GM04504 (cell line): Measurements from ENCODE around the gene CEP170B.
"Not testable (repeated sequence)": the region's sequence is repeated elsewhere in the genome, so short reads cannot be mapped to it uniquely, and the experiment has no call there.

ENCODE experiments used
- DNase-seq: peaks from one replicate; pipeline ENCODE4 v3.0.0-alpha.2; 2012; ENCODE audit warnings: low read depth

The CEP170B gene

GRCh38 chr14:104933746-104934733, 69.0 kb downstream of the CEP170B start:
- no peak for DNase-seq

GRCh38 chr14:104935026-104935650, 70.1 kb downstream of the CEP170B start:
- no peak for DNase-seq

GRCh38 chr14:104935955-104936354, 70.9 kb downstream of the CEP170B start:
- DNase-seq, result no peak

- no peak for DNase-seq
These were observed 71.5 kb downstream of the CEP170B start for GRCh38 chr14:104936361-104937155.

GRCh38 chr14:104937161-104937560, 72.1 kb downstream of the CEP170B start:
- DNase-seq, result no peak

- no peak for DNase-seq
These were observed 72.8 kb downstream of the CEP170B start for GRCh38 chr14:104937694-104938365.

- DNase-seq, result no peak
These were observed 73.4 kb downstream of the CEP170B start for GRCh38 chr14:104938436-104938835.

- no peak for DNase-seq
These were observed 73.9 kb downstream of the CEP170B start for GRCh38 chr14:104938960-104939359.

GRCh38 chr14:104939666-104940410, 74.8 kb downstream of the CEP170B start:
- DNase-seq, result no peak

GRCh38 chr14:104940526-104941150, 75.6 kb downstream of the CEP170B start:
- no peak for DNase-seq

GRCh38 chr14:104941508-104942365, 76.7 kb downstream of the CEP170B start:
- no peak for DNase-seq

GRCh38 chr14:104942586-104942985, 77.5 kb downstream of the CEP170B start:
- no peak for DNase-seq

GRCh38 chr14:104943216-104944015, 78.3 kb downstream of the CEP170B start:
- DNase-seq, result not testable (repeated sequence)

GRCh38 chr14:104944016-104944308, 78.9 kb downstream of the CEP170B start:
- not testable (repeated sequence) for DNase-seq

- DNase-seq, result not testable (repeated sequence)
These were observed 79.6 kb downstream of the CEP170B start for GRCh38 chr14:104944436-104945205.

GRCh38 chr14:104945266-104945665, 80.2 kb downstream of the CEP170B start:
- not testable (repeated sequence) for DNase-seq
